Keratinocyte (primary cell): ENCODE measurements around the gene DRC1. TPM values are rescaled to one million over a fixed set of nuclear protein-coding genes. Genes with fewer than 3 reads are reported as not detected.

Source experiments
- DNase-seq: peaks from one replicate; pipeline ENCODE4 v3.0.0-alpha.2; 2011; ENCODE audit warnings: low read depth, missing footprints, low spot score
- FAIRE-seq: peaks from 2 replicates; lab custom pipeline; 2011; peaks lifted over from hg19 to GRCh38; lab: Jason Lieb, UNC
- H2AFZ ChIP-seq: 2 replicates; pipeline ENCODE4 v1.6.0; 2012; ENCODE audit warnings: low read length, control low read depth, inconsistent platforms; ENCODE audit not compliant: control insufficient read depth
- H3K27ac ChIP-seq: 2 replicates; pipeline ENCODE4 v1.5.1; 2011; ENCODE audit warnings: low read length; ENCODE audit not compliant: control insufficient read depth, insufficient read depth
- H3K27me3 ChIP-seq: 3 replicates; pipeline ENCODE4 v1.6.0; 2011; ENCODE audit warnings: low read length; ENCODE audit not compliant: control insufficient read depth, insufficient read depth; ENCODE audit errors: extremely low read depth
- H3K36me3 ChIP-seq, 2 experiments: 2 replicates in 1 of 2; 3 replicates in 1 of 2; pipeline ENCODE4 v1.5.1; 2011; ENCODE audit warnings: low read length in 2 of 2, mild to moderate bottlenecking in 1 of 2; ENCODE audit not compliant: control insufficient read depth in 2 of 2, insufficient read depth in 2 of 2; ENCODE audit errors: extremely low read depth in 1 of 2
- H3K4me1 ChIP-seq: 3 replicates; pipeline ENCODE4 v1.5.1; 2011; ENCODE audit warnings: low read length; ENCODE audit not compliant: control insufficient read depth, insufficient read depth; ENCODE audit errors: extremely low read depth
- H3K4me2 ChIP-seq: 3 replicates; pipeline ENCODE4 v1.6.0; 2011; ENCODE audit warnings: low read depth, low read length; ENCODE audit not compliant: control insufficient read depth, insufficient read depth; ENCODE audit errors: extremely low read depth
- H3K4me3 ChIP-seq, 3 experiments: fragments of 200-600 bp in 1 of 3; sonication (generic) in 1 of 3; 2 replicates in 2 of 3; 3 replicates in 1 of 3; pipeline ENCODE4 v1.5.1; 2011 to 2016; ENCODE audit warnings: low read length in 3 of 3, mild to moderate bottlenecking in 3 of 3, control low read depth in 2 of 3, inconsistent platforms in 1 of 3, low read depth in 1 of 3, mixed read lengths in 1 of 3, mixed run types in 1 of 3, moderate library complexity in 1 of 3; ENCODE audit not compliant: control insufficient read depth in 2 of 3, insufficient read depth in 2 of 3; ENCODE audit errors: extremely low read depth in 1 of 3
- H3K79me2 ChIP-seq: 2 replicates; pipeline ENCODE4 v1.6.0; 2012; ENCODE audit warnings: low read length; ENCODE audit not compliant: control insufficient read depth, insufficient read depth
- H3K9ac ChIP-seq: 3 replicates; pipeline ENCODE4 v1.6.0; 2011; ENCODE audit warnings: low read length; ENCODE audit not compliant: control insufficient read depth, insufficient read depth; ENCODE audit errors: extremely low read depth
- H3K9me1 ChIP-seq: 3 replicates; pipeline ENCODE4 v1.6.0; 2011; ENCODE audit warnings: low read length; ENCODE audit not compliant: control insufficient read depth, insufficient read depth; ENCODE audit errors: extremely low read depth
- H3K9me3 ChIP-seq: 2 replicates; pipeline ENCODE4 v1.5.1; 2012; ENCODE audit warnings: low read depth, low read length; ENCODE audit not compliant: control insufficient read depth
- H4K20me1 ChIP-seq: 3 replicates; pipeline ENCODE4 v1.6.0; 2011; ENCODE audit warnings: low read length; ENCODE audit not compliant: control insufficient read depth, insufficient read depth; ENCODE audit errors: extremely low read depth
- CTCF ChIP-seq, 3 experiments: IDR thresholded peaks in 1 of 3; conservative IDR thresholded peaks in 1 of 3; optimal IDR thresholded peaks in 1 of 3; 2 replicates in 2 of 3; 3 replicates in 1 of 3; pipeline versions ENCODE3 to v1.5.1; 2011; ENCODE audit warnings: low read length in 3 of 3, mild to moderate bottlenecking in 3 of 3, moderate library complexity in 2 of 3, control low read depth in 1 of 3, inconsistent platforms in 1 of 3; ENCODE audit not compliant: insufficient read depth in 2 of 3; ENCODE audit errors: extremely low read depth in 1 of 3
- EZH2 ChIP-seq: IDR thresholded peaks from one replicate; pipeline ENCODE4 v1.6.1; 2012; ENCODE audit warnings: inconsistent platforms, mild to moderate bottlenecking, low read length, moderate library complexity
- dilution Hi-C: fragments of 300-500 bp; cut with MboI; formaldehyde crosslinking; loops from one replicate; pipeline ENCODE4 v1.7.0; 2020; ENCODE audit warnings: low sequenced_read_pairs; ENCODE audit not compliant: extremely low pct_ligation_motif_present
- polyA plus RNA-seq, 5 experiments: library from polyadenylated mRNA; depleted of rRNA in 3 of 5; stranded (reverse) in 3 of 5; stranded (forward) in 1 of 5; unstranded in 1 of 5; fragments of >200 nt; gene quantifications; 1 replicate in 1 of 5; 2 replicates in 3 of 5; 3 replicates in 1 of 5; pipeline versions ENCODE4 v1.2.1 to v1.2.3, GENCODE V29; 2011 to 2012; ENCODE audit warnings: missing spikeins in 2 of 5, low read depth in 1 of 5, low replicate concordance in 1 of 5

The DRC1 gene
- polyA plus RNA-seq, 1 donor (not counting 4 experiments of a cell fraction or from before 2014, with no cell fraction given) = not detected

GRCh38 chr2:26500406-26500805 lies 98.7 kb downstream of the DRC1 start:
- no peak overlapping the region for H3K27ac ChIP-seq
- H3K79me2 ChIP-seq = no peaks in the 10 kb centered on the region
- no peaks in the 10 kb centered on the region for H3K36me3 ChIP-seq
- no peaks in the 10 kb centered on the region for H3K9me1 ChIP-seq
- dilution Hi-C loops = no loop called here
- TF ChIP-seq EZH2 (no peak), CTCF (optimal IDR thresholded peaks at IDR 0.05 in 1 of 3, IDR thresholded peaks at IDR 0.05 in 1 of 3, conservative IDR thresholded peaks at IDR 0.05 in 1 of 3; ENCODE audit: extremely low read depth in 1 of 3, insufficient read depth in 2 of 3, low read length in 3 of 3) (no peak)
- H3K4me3 ChIP-seq = no peak overlapping the region
- peaks cover 24% of the 10 kb centered on the region for H3K27me3 ChIP-seq
- no peak overlapping the region for H3K9ac ChIP-seq
- H3K4me2 ChIP-seq = no peak overlapping the region
- DNase-seq = no peak
- H2AFZ ChIP-seq = no peak overlapping the region
- H3K9me3 ChIP-seq = no peaks in the 10 kb centered on the region
- FAIRE-seq = no peak
- H4K20me1 ChIP-seq = no peaks in the 10 kb centered on the region
- H3K4me1 ChIP-seq = no peaks in the 10 kb centered on the region

- DNase-seq (peak; percentile 38), FAIRE-seq (peak; percentile 13)
- H2AFZ ChIP-seq = peak overlapping the region; percentile 14
- H3K9me1 ChIP-seq = no peaks in the 10 kb centered on the region
- peak overlapping the region; percentile 29 to 46 (median 29) for H3K4me3 ChIP-seq
- peaks cover 15% of the 10 kb centered on the region for H3K27me3 ChIP-seq
- H3K9me3 ChIP-seq = no peaks in the 10 kb centered on the region
- no peaks in the 10 kb centered on the region for H4K20me1 ChIP-seq
- peak overlapping the region; percentile 65 for H3K4me2 ChIP-seq
- H3K36me3 ChIP-seq = no peaks in the 10 kb centered on the region
- no peak overlapping the region for H3K9ac ChIP-seq
- dilution Hi-C loops = no loop called here
- H3K27ac ChIP-seq = no peak overlapping the region
- peak; percentile 85 to 95 (median 91) for TF ChIP-seq CTCF (optimal IDR thresholded peaks at IDR 0.05 in 1 of 3, IDR thresholded peaks at IDR 0.05 in 1 of 3, conservative IDR thresholded peaks at IDR 0.05 in 1 of 3; ENCODE audit: extremely low read depth in 1 of 3, insufficient read depth in 2 of 3, low read length in 3 of 3)
- TF ChIP-seq EZH2 = no peak
- H3K4me1 ChIP-seq = no peaks in the 10 kb centered on the region
- no peaks in the 10 kb centered on the region for H3K79me2 ChIP-seq
Observed at GRCh38 chr2:26503231-26503880, 101.6 kb downstream of the DRC1 start.
